GM12878 (cell line): Measurements from ENCODE around the gene CCDC68. TPM values are rescaled to one million over a fixed set of nuclear protein-coding genes. Genes with fewer than 3 reads are reported as not detected.

ENCODE experiments used
- ATAC-seq: fragments of 200-7000 bp; cut with Tn5 transposase; 3 replicates; pipeline ENCODE4 v1.9.1; 2020; ENCODE audit warnings: mild to moderate bottlenecking, moderate library complexity
- BruUV-seq: library from RNA; stranded (reverse); fragments of 400-500 nt; replicated peaks from 2 replicates; lab custom pipeline; 2021; lab: Mats Ljungman, UMichigan
- CTCF ChIA-PET: fragments of 300-600 bp; sonication (Branson Sonifier 250); formaldehyde crosslinking; extraction: SDS; loops from one replicate; lab custom pipeline; 2021; ENCODE audit warnings: inconsistent platforms; lab: Yijun Ruan, JAX
- POLR2A ChIA-PET: fragments of 350-600 bp; formaldehyde crosslinking; extraction: SDS; loops from one replicate; lab custom pipeline; 2021; ENCODE audit warnings: inconsistent platforms; lab: Charles Lee
- RAD21 ChIA-PET: fragments of 300-600 bp; sonication (Branson Sonifier 250); formaldehyde crosslinking; loops from one replicate; lab custom pipeline; 2023; ENCODE audit warnings: antibody characterized with exemption; ENCODE audit not compliant: unreplicated experiment; lab: Charles Lee
- SMC1A ChIA-PET: fragments of 300-600 bp; sonication (Branson Sonifier 250); formaldehyde crosslinking; loops from one replicate; lab custom pipeline; 2023; ENCODE audit not compliant: unreplicated experiment, uncharacterized antibody; lab: Charles Lee
- DNase-seq: peaks from one replicate; pipeline ENCODE4 v3.0.0-alpha.2; 2011; ENCODE audit warnings: low read depth, low spot score
- FAIRE-seq: peaks from 3 replicates; lab custom pipeline; 2011; peaks lifted over from hg19 to GRCh38; lab: Jason Lieb, UNC
- H2AFZ ChIP-seq: 2 replicates; pipeline ENCODE4 v1.6.0; 2011; ENCODE audit warnings: low read depth, low read length, control low read depth; ENCODE audit not compliant: control insufficient read depth
- H3K27ac ChIP-seq: 2 replicates; pipeline ENCODE4 v1.5.1; 2011; ENCODE audit warnings: control low read depth; ENCODE audit not compliant: control insufficient read depth, insufficient read depth
- H3K27me3 ChIP-seq, 2 experiments: replicated peaks in 1 of 2; 2 replicates each; pipeline versions ENCODE4 v1.6.0 to v1.6.1; 2011; ENCODE audit warnings: low read length in 1 of 2; ENCODE audit not compliant: control insufficient read depth in 2 of 2, insufficient read depth in 2 of 2
- H3K36me3 ChIP-seq, 2 experiments: 2 replicates each; pipeline ENCODE4 v1.5.1; 2011; ENCODE audit warnings: low read length in 1 of 2; ENCODE audit not compliant: control insufficient read depth in 2 of 2, insufficient read depth in 2 of 2
- H3K4me1 ChIP-seq: 2 replicates; pipeline ENCODE4 v1.6.1; 2011; ENCODE audit warnings: mild to moderate bottlenecking, low read length, moderate library complexity, mixed read lengths; ENCODE audit not compliant: control insufficient read depth, insufficient read depth
- H3K4me2 ChIP-seq: 2 replicates; pipeline ENCODE4 v1.6.0; 2011; ENCODE audit warnings: control low read depth; ENCODE audit not compliant: control insufficient read depth, insufficient read depth
- H3K4me3 ChIP-seq: fragments of 200-600 bp; sonication (generic); 2 replicates; pipeline ENCODE4 v1.5.1; 2016
- H3K79me2 ChIP-seq: 2 replicates; pipeline ENCODE4 v1.6.0; 2011; ENCODE audit warnings: low read length; ENCODE audit not compliant: control insufficient read depth, insufficient read depth
- H3K9ac ChIP-seq: 2 replicates; pipeline ENCODE4 v1.8.0; 2011; ENCODE audit warnings: low read length, control low read depth, mixed read lengths; ENCODE audit not compliant: control insufficient read depth, insufficient read depth
- H3K9me3 ChIP-seq: replicated peaks from 3 replicates; pipeline ENCODE4 v1.5.1; 2011; ENCODE audit warnings: mild to moderate bottlenecking, low read length; ENCODE audit not compliant: control insufficient read depth, insufficient read depth
- H4K20me1 ChIP-seq: 2 replicates; pipeline ENCODE4 v1.6.0; 2011; ENCODE audit not compliant: control insufficient read depth, insufficient read depth
- BHLHE40 ChIP-seq, 2 experiments: fragments of 450-650 bp in 1 of 2; IDR thresholded peaks; 2 replicates each; pipeline ENCODE4 v1.6.1; 2011 to 2017; ENCODE audit warnings: low read depth in 2 of 2, borderline replicate concordance in 1 of 2, improper control_type of control experiment in 1 of 2, low read length in 1 of 2, mild to moderate bottlenecking in 1 of 2
- CBX5 ChIP-seq: sonication (generic); IDR thresholded peaks from 2 replicates; pipeline ENCODE4 v1.6.1; 2016; ENCODE audit warnings: low read depth, moderate library complexity, mild to moderate bottlenecking, inconsistent platforms
- IKZF2 ChIP-seq, 2 experiments: fragments of 450-650 bp; IDR thresholded peaks; 2 replicates each; pipeline ENCODE4 v1.6.1; 2017; ENCODE audit warnings: mild to moderate bottlenecking in 2 of 2, moderate library complexity in 2 of 2
- LARP7 ChIP-seq: fragments of 450-650 bp; IDR thresholded peaks from 2 replicates; pipeline ENCODE4 v1.6.1; 2017; ENCODE audit warnings: mild to moderate bottlenecking
- MXI1 ChIP-seq: fragments of 150-350 bp; IDR thresholded peaks from 2 replicates; pipeline ENCODE4 v1.6.1; 2011; ENCODE audit warnings: low read depth, mild to moderate bottlenecking, inconsistent platforms, low read length, improper control_type of control experiment
- SMARCA5 ChIP-seq: fragments of 450-650 bp; IDR thresholded peaks from 2 replicates; pipeline ENCODE4 v1.6.1; 2017; ENCODE audit warnings: mild to moderate bottlenecking
- SPI1 ChIP-seq: IDR thresholded peaks from 2 replicates; pipeline ENCODE4 v1.6.1; 2011; ENCODE audit warnings: low read depth, mild to moderate bottlenecking, low read length, moderate library complexity, borderline replicate concordance; ENCODE audit not compliant: insufficient read depth
- TARDBP ChIP-seq: IDR thresholded peaks from 2 replicates; pipeline ENCODE4 v1.6.1; 2016; ENCODE audit warnings: borderline replicate concordance
- TBL1XR1 ChIP-seq: IDR thresholded peaks from 2 replicates; pipeline ENCODE4 v1.6.1; 2012; ENCODE audit warnings: low read depth, low read length, improper control_type of control experiment
- ZZZ3 ChIP-seq: IDR thresholded peaks from 2 replicates; pipeline ENCODE4 v1.6.1; 2011; ENCODE audit warnings: low read depth; ENCODE audit not compliant: control insufficient read depth, insufficient read length
- WGBS: methylation state at CpG from one replicate; pipeline ENCODE4 v1.1.6; 2016; ENCODE audit warnings: low lambda C conversion rate; ENCODE audit not compliant: insufficient replicate concordance, insufficient coverage; ENCODE audit errors: missing lambda C conversion rate; 5-methylcytosine and 5-hydroxymethylcytosine counted together
- in situ Hi-C: fragments of 300-500 bp; cut with MboI; formaldehyde crosslinking; loops from 9 replicates; pipeline ENCODE4 v1.14.3; 2018; ENCODE audit warnings: mixed read lengths
- intact Hi-C: fragments of 100-400 bp; cut with micrococcal nuclease; formaldehyde crosslinking; loops from one replicate; pipeline ENCODE4 v1.14.2; 2022; ENCODE audit not compliant: unreplicated experiment
- polyA plus RNA-seq, 11 experiments: library from polyadenylated mRNA; depleted of rRNA in 4 of 11; unstranded in 6 of 11; stranded (reverse) in 5 of 11; fragments of >200 nt; fragmentation: Nextera tagmentation in 4 of 11; fragmentation: Illumina TruSeq in 1 of 11; extraction: Ambion mirVana in 4 of 11; extraction: Trizol in 1 of 11; gene quantifications; 1 replicate in 1 of 11; 2 replicates in 10 of 11; pipeline versions ENCODE4 v1.2.1 to v1.2.3, GENCODE V29; 2011 to 2016; ENCODE audit warnings: inconsistent platforms in 2 of 11, missing spikeins in 2 of 11, low read depth in 1 of 11
- total RNA-seq, 4 experiments: library from RNA; depleted of rRNA in 3 of 4; stranded (reverse); fragments of >200 nt in 3 of 4; fragmentation: Illumina TruSeq in 1 of 4; extraction: Trizol in 1 of 4; gene quantifications; 2 replicates each; pipeline versions ENCODE4 v1.2.1 to v1.2.3, GENCODE V29; 2013 to 2021
- TF ChIP-seq, protein P1 (sequence below): IDR thresholded peaks from 2 replicates; pipeline ENCODE4 v1.6.1; 2012; ENCODE audit warnings: low read length, inconsistent platforms

The CCDC68 gene
- total and polyA plus RNA-seq, 10 of the 15 experiments (the other 5 are each of a cell fraction or from before 2014, with no cell fraction given) = 0.04 TPM; not detected in 9

DNA sequence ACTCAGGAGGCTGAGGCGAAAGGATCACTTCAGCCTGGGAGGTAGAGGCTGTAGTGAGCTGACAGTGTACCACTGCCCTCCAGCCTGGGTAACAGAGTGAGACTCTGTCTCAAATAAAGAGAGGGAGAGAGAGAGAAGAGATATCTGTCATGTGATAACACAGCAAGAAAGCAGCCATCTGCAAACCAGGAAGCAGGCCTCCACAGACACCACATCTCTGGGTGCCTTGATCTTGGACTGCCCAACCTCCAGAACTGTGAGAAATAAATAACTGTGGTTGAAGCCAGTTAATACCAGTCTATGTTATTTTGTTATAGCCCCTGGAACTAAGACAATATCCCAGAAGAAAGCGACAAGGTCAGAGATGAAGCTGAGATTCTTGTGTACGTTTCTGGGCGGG, 2.6 kb upstream of the CCDC68 start:
- ChIA-PET POLR2A (no interaction called here), SMC1A (no interaction called here), CTCF (no interaction called here), RAD21 (no interaction called here)
- in situ Hi-C loops = no loop called here
- DNase-seq (no peak), FAIRE-seq (no peak), ATAC-seq (no peak)
- 28% methylated on average over 4 of the region's 4 CpGs for whole genome bisulfite sequencing
- Histone ChIP-seq H3K79me2 (no peaks in the 10 kb centered on the region), H3K27me3 (peaks cover 3 to 10% of the 10 kb centered on the region in 2 experiments), H2AFZ (no peak overlapping the region), H3K4me3 (no peak overlapping the region), H4K20me1 (no peaks in the 10 kb centered on the region), H3K4me2 (no peak overlapping the region), H3K27ac (no peak overlapping the region), H3K9ac (no peak overlapping the region), H3K4me1 (no peaks in the 10 kb centered on the region), H3K36me3 (no peaks in the 10 kb centered on the region), H3K9me3 (no peaks in the 10 kb centered on the region)
- intact Hi-C loops = no loop called here
- no peak for TF ChIP-seq CBX5
- no peak for TF ChIP-seq LARP7
- TF ChIP-seq, protein P1, sequence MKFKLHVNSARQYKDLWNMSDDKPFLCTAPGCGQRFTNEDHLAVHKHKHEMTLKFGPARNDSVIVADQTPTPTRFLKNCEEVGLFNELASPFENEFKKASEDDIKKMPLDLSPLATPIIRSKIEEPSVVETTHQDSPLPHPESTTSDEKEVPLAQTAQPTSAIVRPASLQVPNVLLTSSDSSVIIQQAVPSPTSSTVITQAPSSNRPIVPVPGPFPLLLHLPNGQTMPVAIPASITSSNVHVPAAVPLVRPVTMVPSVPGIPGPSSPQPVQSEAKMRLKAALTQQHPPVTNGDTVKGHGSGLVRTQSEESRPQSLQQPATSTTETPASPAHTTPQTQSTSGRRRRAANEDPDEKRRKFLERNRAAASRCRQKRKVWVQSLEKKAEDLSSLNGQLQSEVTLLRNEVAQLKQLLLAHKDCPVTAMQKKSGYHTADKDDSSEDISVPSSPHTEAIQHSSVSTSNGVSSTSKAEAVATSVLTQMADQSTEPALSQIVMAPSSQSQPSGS = no peak
- no peak for TF ChIP-seq TBL1XR1
- no peak for TF ChIP-seq TARDBP
- TF ChIP-seq MXI1 = no peak
- no peak for TF ChIP-seq SMARCA5
- TF ChIP-seq ZZZ3 = no peak
- BruUV-seq = no TSS peak

DNA sequence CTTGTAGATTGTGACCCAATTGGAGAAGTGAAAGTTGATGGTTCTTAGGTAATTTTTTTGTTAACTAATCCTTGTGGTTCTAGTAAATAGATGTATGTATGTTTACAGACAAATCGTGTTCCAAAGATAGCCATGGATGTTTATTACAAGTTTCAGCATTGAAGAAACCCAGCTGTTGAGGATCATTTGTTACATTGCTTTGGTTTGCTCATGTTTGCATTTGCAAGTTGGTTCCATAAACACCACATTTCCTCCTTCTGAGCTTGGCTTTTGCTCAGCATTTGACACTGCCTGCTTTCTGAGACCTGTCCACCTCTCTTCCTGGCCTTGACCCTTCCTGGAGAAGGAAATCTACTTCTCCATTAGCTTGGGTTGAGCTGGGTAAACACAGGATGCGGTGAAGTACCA, 1.8 kb upstream of the CCDC68 start:
- no peak overlapping the region for H3K4me2 ChIP-seq
- ATAC-seq (no peak), FAIRE-seq (peak; percentile 18), DNase-seq (no peak)
- H4K20me1 ChIP-seq = no peaks in the 10 kb centered on the region
- H3K4me3 ChIP-seq = no peak overlapping the region
- ChIA-PET CTCF (no interaction called here), RAD21 (no interaction called here), POLR2A (no interaction called here), SMC1A (no interaction called here)
- H2AFZ ChIP-seq = no peak overlapping the region
- intact Hi-C loops (no loop called here), in situ Hi-C loops (no loop called here)
- H3K27me3 ChIP-seq = peaks cover 3 to 10% of the 10 kb centered on the region in 2 experiments
- H3K9ac ChIP-seq = no peak overlapping the region
- H3K9me3 ChIP-seq = no peaks in the 10 kb centered on the region
- no peaks in the 10 kb centered on the region for H3K4me1 ChIP-seq
- TF ChIP-seq BHLHE40 (IDR thresholded peaks at IDR 0.05; ENCODE audit: borderline replicate concordance in 1 of 2, low read depth in 2 of 2, low read length in 1 of 2) (no peak), IKZF2 (IDR thresholded peaks at IDR 0.05) (peak in 1 of 2 experiments; percentile 31; a peak in 1 of 4 replicates), SPI1 (peak; percentile 55; the same call in 1 of the 2 replicates)
- BruUV-seq = no TSS peak
- no peaks in the 10 kb centered on the region for H3K79me2 ChIP-seq
- 11% methylated on average over 2 of the region's 2 CpGs for WGBS
- no peaks in the 10 kb centered on the region for H3K36me3 ChIP-seq
- no peak overlapping the region for H3K27ac ChIP-seq
